H1 (cell line): Measurements from ENCODE around the gene TSKS. TPM values are rescaled to one million over a fixed set of nuclear protein-coding genes. Genes with fewer than 3 reads are reported as not detected.

Source experiments
- CTCF ChIA-PET: fragments of 300-600 bp; sonication (Branson Sonifier 250); formaldehyde crosslinking; loops from one replicate; lab custom pipeline; 2021; ENCODE audit not compliant: partially characterized antibody; lab: Charles Lee
- POLR2A ChIA-PET: fragments of 300-600 bp; sonication (Branson Sonifier 250); formaldehyde crosslinking; loops from one replicate; lab custom pipeline; 2021; ENCODE audit warnings: inconsistent platforms; ENCODE audit not compliant: partially characterized antibody; lab: Charles Lee
- DNase-seq, 2 experiments: peaks; one replicate each; pipeline versions ENCODE4 v3.0.0 to v3.0.0-alpha.2; 2010 to 2022; ENCODE audit warnings: low spot score in 2 of 2, low read depth in 1 of 2, mixed read lengths in 1 of 2
- FAIRE-seq: peaks from 2 replicates; lab custom pipeline; 2011; peaks lifted over from hg19 to GRCh38; lab: Jason Lieb, UNC
- H2AFZ ChIP-seq: 2 replicates; pipeline ENCODE4 v1.8.1; 2012; ENCODE audit warnings: low read length, inconsistent platforms
- H2AK5ac ChIP-seq: 2 replicates; pipeline ENCODE4 v1.6.1; 2013; ENCODE audit warnings: low read depth, low read length
- H2BK120ac ChIP-seq: replicated peaks from 2 replicates; pipeline ENCODE3; 2013; ENCODE audit warnings: low read depth, low read length, inconsistent platforms
- H2BK12ac ChIP-seq: 2 replicates; pipeline ENCODE4 v1.6.1; 2013; ENCODE audit warnings: low read depth, low read length
- H2BK15ac ChIP-seq: 2 replicates; pipeline ENCODE4 v1.6.1; 2013; ENCODE audit warnings: low read length
- H2BK20ac ChIP-seq: 2 replicates; pipeline ENCODE4 v1.6.1; 2013; ENCODE audit warnings: low read length
- H2BK5ac ChIP-seq: 2 replicates; pipeline ENCODE4 v1.6.1; 2013; ENCODE audit warnings: low read depth, low read length
- H3K14ac ChIP-seq: 2 replicates; pipeline ENCODE4 v1.6.1; 2013; ENCODE audit warnings: inconsistent platforms; ENCODE audit not compliant: insufficient read length
- H3K18ac ChIP-seq: 2 replicates; pipeline ENCODE4 v1.6.1; 2013; ENCODE audit warnings: low read length; ENCODE audit errors: extremely low read depth
- H3K23ac ChIP-seq: 2 replicates; pipeline ENCODE4 v1.6.1; 2013; ENCODE audit warnings: inconsistent platforms; ENCODE audit not compliant: insufficient read length
- H3K23me2 ChIP-seq: 2 replicates; pipeline ENCODE4 v1.6.1; 2013; ENCODE audit warnings: low read depth, low read length
- H3K27ac ChIP-seq: 2 replicates; pipeline ENCODE4 v1.6.1; 2011; ENCODE audit warnings: low read depth, low read length, inconsistent platforms
- H3K27me3 ChIP-seq, 4 experiments: replicated peaks in 1 of 4; 1 replicate in 1 of 4; 2 replicates in 3 of 4; pipeline versions ENCODE4 v1.6.1 to v1.8.1; 2011 to 2013; ENCODE audit warnings: low read length in 3 of 4, mild to moderate bottlenecking in 3 of 4, inconsistent platforms in 2 of 4, mixed read lengths in 2 of 4, moderate library complexity in 1 of 4; ENCODE audit not compliant: control insufficient read depth in 3 of 4, insufficient read depth in 3 of 4; ENCODE audit errors: extremely low read depth in 1 of 4
- H3K36me3 ChIP-seq, 4 experiments: 2 replicates each; pipeline versions ENCODE4 v1.6.1 to v1.8.1; 2011 to 2013; ENCODE audit warnings: mild to moderate bottlenecking in 4 of 4, low read length in 3 of 4, moderate library complexity in 2 of 4, control low read depth in 1 of 4, inconsistent platforms in 1 of 4; ENCODE audit not compliant: insufficient read depth in 4 of 4, control insufficient read depth in 2 of 4
- H3K4ac ChIP-seq: replicated peaks from 2 replicates; pipeline ENCODE3; 2013; ENCODE audit warnings: low read length, low read depth, mixed read lengths, inconsistent platforms; ENCODE audit not compliant: insufficient read length
- H3K4me1 ChIP-seq, 4 experiments: replicated peaks in 1 of 4; 1 replicate in 1 of 4; 2 replicates in 3 of 4; pipeline versions ENCODE4 v1.6.1 to v1.8.1; 2011 to 2013; ENCODE audit warnings: low read length in 3 of 4, inconsistent platforms in 2 of 4, mixed read lengths in 1 of 4; ENCODE audit not compliant: insufficient read depth in 4 of 4, control insufficient read depth in 3 of 4
- H3K4me2 ChIP-seq, 2 experiments: 2 replicates each; pipeline versions ENCODE4 v1.6.1 to v1.8.1; 2011 to 2013; ENCODE audit warnings: low read depth in 2 of 2, low read length in 2 of 2, control low read depth in 1 of 2, inconsistent platforms in 1 of 2, mild to moderate bottlenecking in 1 of 2; ENCODE audit not compliant: insufficient read depth in 1 of 2
- H3K4me3 ChIP-seq, 4 experiments: fragments of 200-600, 300-600 bp in 1 of 4; sonication (generic), shearing (Covaris generic), sonication (Bioruptor Twin) in 1 of 4; 2 replicates each; pipeline versions ENCODE4 v1.5.1 to v1.8.1; 2011 to 2016; ENCODE audit warnings: low read length in 4 of 4, low read depth in 3 of 4, control low read depth in 2 of 4, inconsistent platforms in 2 of 4, mild to moderate bottlenecking in 2 of 4, mixed read lengths in 1 of 4, moderate library complexity in 1 of 4; ENCODE audit not compliant: insufficient read depth in 2 of 4; ENCODE audit errors: extremely low read depth in 1 of 4
- H3K56ac ChIP-seq: replicated peaks from 2 replicates; pipeline ENCODE3; 2013; ENCODE audit warnings: low read depth, mild to moderate bottlenecking, mixed read lengths, low read length, inconsistent platforms; ENCODE audit not compliant: insufficient read length
- H3K79me1 ChIP-seq: 2 replicates; pipeline ENCODE4 v1.6.1; 2013; ENCODE audit warnings: low read depth, low read length, control low read depth
- H3K79me2 ChIP-seq, 2 experiments: 2 replicates each; pipeline versions ENCODE4 v1.6.1 to v1.8.1; 2012 to 2013; ENCODE audit warnings: low read length in 2 of 2, mild to moderate bottlenecking in 2 of 2, inconsistent platforms in 1 of 2; ENCODE audit not compliant: insufficient read depth in 2 of 2, control insufficient read depth in 1 of 2
- H3K9ac ChIP-seq, 4 experiments: replicated peaks in 1 of 4; 1 replicate in 1 of 4; 2 replicates in 3 of 4; pipeline versions ENCODE4 v1.6.1 to v1.8.1; 2011 to 2013; ENCODE audit warnings: low read depth in 3 of 4, low read length in 3 of 4, control low read depth in 2 of 4, mild to moderate bottlenecking in 2 of 4, moderate library complexity in 2 of 4, inconsistent platforms in 1 of 4; ENCODE audit errors: extremely low read depth in 1 of 4
- H3K9me3 ChIP-seq, 2 experiments: 2 replicates each; pipeline versions ENCODE4 v1.6.1 to v1.8.1; 2012 to 2013; ENCODE audit warnings: mild to moderate bottlenecking in 2 of 2, moderate library complexity in 2 of 2, control low read depth in 1 of 2, inconsistent platforms in 1 of 2, low read depth in 1 of 2, low read length in 1 of 2, mixed read lengths in 1 of 2; ENCODE audit not compliant: insufficient read depth in 2 of 2
- H4K20me1 ChIP-seq, 2 experiments: replicated peaks in 1 of 2; 2 replicates each; pipeline versions ENCODE3 to v1.8.1; 2011 to 2013; ENCODE audit warnings: inconsistent platforms in 2 of 2, low read length in 2 of 2, mild to moderate bottlenecking in 1 of 2; ENCODE audit not compliant: insufficient read depth in 2 of 2, control insufficient read depth in 1 of 2
- H4K5ac ChIP-seq: 2 replicates; pipeline ENCODE4 v1.6.1; 2013; ENCODE audit warnings: low read length, low read depth, mixed read lengths, inconsistent platforms; ENCODE audit not compliant: insufficient read length
- H4K8ac ChIP-seq: 2 replicates; pipeline ENCODE4 v1.8.0; 2013; ENCODE audit warnings: mild to moderate bottlenecking, moderate library complexity, low read length, inconsistent platforms; ENCODE audit not compliant: insufficient read depth; ENCODE audit errors: extremely low read depth
- H4K91ac ChIP-seq: replicated peaks from 2 replicates; pipeline ENCODE3; 2013; ENCODE audit warnings: low read length, mixed read lengths, inconsistent platforms; ENCODE audit not compliant: insufficient read length
- CEBPB ChIP-seq: IDR thresholded peaks from 2 replicates; pipeline ENCODE4 v1.6.1; 2012; ENCODE audit warnings: low read depth, low read length
- FOSL1 ChIP-seq: IDR thresholded peaks from 2 replicates; pipeline ENCODE4 v1.6.1; 2011; ENCODE audit warnings: mild to moderate bottlenecking, low read depth, low read length, moderate library complexity; ENCODE audit not compliant: insufficient read depth
- TAF7 ChIP-seq: optimal IDR thresholded peaks from 2 replicates; pipeline ENCODE3; 2011; ENCODE audit warnings: low read depth, mild to moderate bottlenecking, inconsistent platforms, low read length, moderate library complexity, borderline replicate concordance
- WGBS, 2 experiments: shearing (Covaris generic) in 1 of 2; methylation state at CpG; one replicate each; pipeline versions ENCODE4 v1.1.6 to v1.1.7; 2013 to 2015; ENCODE audit warnings: low lambda C conversion rate in 2 of 2, mixed read lengths in 2 of 2, inconsistent platforms in 1 of 2, low coverage in 1 of 2, missing lambda C conversion rate in 1 of 2; ENCODE audit not compliant: insufficient replicate concordance in 2 of 2, insufficient coverage in 1 of 2, insufficient read length in 1 of 2; ENCODE audit errors: extremely low coverage in 1 of 2, missing lambda C conversion rate in 1 of 2; 5-methylcytosine and 5-hydroxymethylcytosine counted together
- polyA plus RNA-seq, 7 experiments: library from polyadenylated mRNA; depleted of rRNA in 3 of 7; stranded (reverse) in 5 of 7; unstranded in 2 of 7; fragments of >200 nt in 5 of 7; fragments of 200-250 nt in 2 of 7; gene quantifications; 1 replicate in 5 of 7; 2 replicates in 1 of 7; 4 replicates in 1 of 7; pipeline versions ENCODE4 v1.2.1 to v1.2.3, GENCODE V29; 2011 to 2013; ENCODE audit warnings: missing spikeins in 2 of 7, mixed read lengths in 2 of 7
- total RNA-seq: library from RNA; stranded (reverse); fragmentation: NEBNext Ultra II Directional; extraction: Animal tissue kit (Norgen Biotek cat#: 25700); gene quantifications from 2 replicates; pipeline ENCODE4 v1.2.1, GENCODE V29; 2021

Gene TSKS
- total and polyA plus RNA-seq, 2 of the 8 experiments (the other 6 are each of a cell fraction or from before 2014, with no cell fraction given), result 0.21 TPM; not detected in 1

DNA sequence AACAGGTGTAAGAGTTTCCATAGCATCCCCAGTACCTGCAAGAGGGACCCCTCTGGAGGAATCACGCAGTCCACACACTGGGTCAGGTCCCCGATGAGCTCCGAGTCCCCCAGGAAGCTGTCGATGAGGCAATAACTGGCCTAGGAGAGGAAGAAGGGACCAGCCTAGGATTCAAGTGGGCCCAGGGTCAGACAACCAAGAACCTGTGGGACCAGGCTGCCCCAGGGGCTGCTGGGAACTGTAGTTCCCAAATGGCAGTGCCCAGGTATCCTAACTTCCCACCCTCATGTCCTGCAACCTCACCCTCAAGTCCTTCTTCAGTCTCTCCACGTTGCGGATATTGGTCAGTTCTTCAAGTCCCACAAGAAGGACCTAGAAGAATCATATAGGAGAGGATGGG lies 48.2 kb upstream of the TSKS start:
- POLR2A ChIA-PET, result interaction anchor here (0.8 to 3.4 kb wide), 2 partner anchors 9 to 29 kb away, joined by 3 to 11 read pairs; no protein-coding TSS in a partner anchor
- no peak overlapping the region for H3K14ac ChIP-seq
- H2AK5ac ChIP-seq, result no peak overlapping the region
- no peaks in the 10 kb centered on the region for H3K79me2 ChIP-seq
- H3K56ac ChIP-seq, result no peak overlapping the region
- WGBS, 2 experiments, result 86% methylated on average over 6 of the region's 6 CpGs; no CpG with 5 or more reads in 1 of the 2 experiments
- H4K20me1 ChIP-seq, result peaks cover 0 to 8% of the 10 kb centered on the region in 2 experiments
- H4K5ac ChIP-seq, result no peak overlapping the region
- no peak overlapping the region for H2BK120ac ChIP-seq
- FAIRE-seq, result no peak
- no peak overlapping the region for H4K91ac ChIP-seq
- no peaks in the 10 kb centered on the region for H3K36me3 ChIP-seq
- H3K9me3 ChIP-seq, result no peaks in the 10 kb centered on the region
- H4K8ac ChIP-seq, result no peak overlapping the region
- H2BK15ac ChIP-seq, result no peak overlapping the region
- H3K27me3 ChIP-seq, result no peaks in the 10 kb centered on the region
- no peak overlapping the region for H3K4me2 ChIP-seq
- H3K18ac ChIP-seq, result no peak overlapping the region
- H3K4me3 ChIP-seq, result no peak overlapping the region
- H3K4me1 ChIP-seq, result peaks cover 6 to 17% (median 12%) of the 10 kb centered on the region in 4 experiments
- H2BK12ac ChIP-seq, result no peak overlapping the region
- no peak overlapping the region for H3K23ac ChIP-seq
- no peak overlapping the region for H3K27ac ChIP-seq
- no peak overlapping the region for H3K9ac ChIP-seq
- TF ChIP-seq FOSL1 (no peak), CEBPB (0 out of 2 replicates have a peak, but pooled peaks have one; percentile 36), TAF7 (no peak)
- no peak for DNase-seq
- no peak overlapping the region for H3K4ac ChIP-seq
- peaks cover 2% of the 10 kb centered on the region; the same call in 1 of the 2 replicates for H3K23me2 ChIP-seq
- H2AFZ ChIP-seq, result no peak overlapping the region
- H2BK20ac ChIP-seq, result no peak overlapping the region
- H3K79me1 ChIP-seq, result 0 out of 2 replicates have a peak, but pooled peaks cover 2% of the 10 kb centered on the region
- no peak overlapping the region for H2BK5ac ChIP-seq
- CTCF ChIA-PET, result interaction anchor here (1.1 to 2.2 kb wide), 8 partner anchors 11 to 215 kb away, joined by 3 to 13 read pairs (median 4); partner anchors contain the start of gene ZNF473
